PFSK-1 (cell line): Measurements from ENCODE around the gene ATP5MC3.

ENCODE experiments used
- POLR2AphosphoS5 ChIP-seq: IDR thresholded peaks from 2 replicates; pipeline ENCODE4 v1.6.1; 2012; ENCODE audit warnings: low read depth, mild to moderate bottlenecking, control low read depth, low read length, moderate library complexity
- REST ChIP-seq, 2 experiments: IDR thresholded peaks; 2 replicates each; pipeline versions ENCODE4 v1.6.1 to v1.8.0; 2011 to 2012; ENCODE audit warnings: low read depth in 2 of 2, low read length in 2 of 2, control low read depth in 1 of 2, inconsistent platforms in 1 of 2, mild to moderate bottlenecking in 1 of 2, moderate library complexity in 1 of 2; ENCODE audit not compliant: insufficient read depth in 1 of 2
- SIN3A ChIP-seq: IDR thresholded peaks from 2 replicates; pipeline ENCODE4 v1.6.1; 2012; ENCODE audit warnings: mild to moderate bottlenecking, low read length, moderate library complexity, borderline replicate concordance; ENCODE audit not compliant: insufficient read depth
- TAF1 ChIP-seq: IDR thresholded peaks from 2 replicates; pipeline ENCODE4 v1.6.1; 2012; ENCODE audit warnings: low read length, control low read depth, borderline replicate concordance; ENCODE audit not compliant: insufficient read depth

GRCh38 chr2:175135862-175136261, 45.6 kb downstream of the ATP5MC3 start:
- TF ChIP-seq SIN3A (no peak), REST (IDR thresholded peaks at IDR 0.05; ENCODE audit: insufficient read depth in 1 of 2, low read depth in 2 of 2, low read length in 2 of 2) (no peak), POLR2AphosphoS5 (no peak), TAF1 (no peak)
